Neural progenitor cell (in vitro differentiated cells): ENCODE results near the gene GPHN. TPM values are rescaled to one million over a fixed set of nuclear protein-coding genes. Genes with fewer than 3 reads are reported as not detected.

ENCODE experiments used
- DNase-seq: peaks from one replicate; pipeline ENCODE4 v3.0.0-alpha.2; 2016; ENCODE audit warnings: low spot score
- H2AFZ ChIP-seq: fragments of 200-600 bp; sonication (generic); replicated peaks from 2 replicates; pipeline ENCODE4 v1.6.1; 2016; ENCODE audit warnings: antibody characterized with exemption
- H3F3A ChIP-seq: fragments of 200-600 bp; sonication (generic); 2 replicates; pipeline ENCODE4 v1.6.1; 2016; ENCODE audit warnings: antibody characterized with exemption, low read depth
- H3K27ac ChIP-seq: fragments of 200-600 bp; sonication (generic); 2 replicates; pipeline ENCODE4 v1.5.1; 2016; ENCODE audit warnings: mild to moderate bottlenecking
- H3K27me3 ChIP-seq: fragments of 200-600 bp; sonication (generic); 2 replicates; pipeline ENCODE4 v1.6.1; 2016; ENCODE audit warnings: mild to moderate bottlenecking, moderate library complexity
- H3K36me3 ChIP-seq: fragments of 200-600 bp; sonication (generic); 2 replicates; pipeline ENCODE4 v1.5.1; 2016
- H3K4me1 ChIP-seq: fragments of 200-600 bp; sonication (generic); 2 replicates; pipeline ENCODE4 v1.6.1; 2016; ENCODE audit warnings: mixed run types
- H3K4me2 ChIP-seq: fragments of 200-600 bp; sonication (generic); 2 replicates; pipeline ENCODE4 v1.6.1; 2016
- H3K4me3 ChIP-seq: fragments of 200-600 bp; sonication (generic); 2 replicates; pipeline ENCODE4 v1.5.1; 2016
- H3K79me2 ChIP-seq: fragments of 200-600 bp; sonication (generic); 2 replicates; pipeline ENCODE4 v1.6.1; 2016; ENCODE audit warnings: low read depth
- H3K9ac ChIP-seq: fragments of 200-600 bp; sonication (generic); 2 replicates; pipeline ENCODE4 v1.6.1; 2016
- H3K9me3 ChIP-seq: fragments of 200-600 bp; sonication (generic); 2 replicates; pipeline ENCODE4 v1.5.1; 2016; ENCODE audit warnings: low read depth
- H4K20me1 ChIP-seq: fragments of 200-600 bp; sonication (generic); 2 replicates; pipeline ENCODE4 v1.6.1; 2016; ENCODE audit warnings: low read depth
- H3K27ac Mint-ChIP-seq: 3 replicates; pipeline ENCODE4 v1.8.0; 2021; ENCODE audit warnings: mixed read lengths
- H3K27me3 Mint-ChIP-seq: 2 replicates; pipeline ENCODE4 v1.8.0; 2022; ENCODE audit warnings: low read depth, mild to moderate bottlenecking, inconsistent platforms, moderate library complexity, mixed read lengths; ENCODE audit not compliant: insufficient read depth
- H3K36me3 Mint-ChIP-seq: 3 replicates; pipeline ENCODE4 v1.8.0; 2021; ENCODE audit warnings: mixed read lengths
- H3K4me1 Mint-ChIP-seq: 3 replicates; pipeline ENCODE4 v1.8.0; 2021; ENCODE audit warnings: mixed read lengths
- H3K4me3 Mint-ChIP-seq: 3 replicates; pipeline ENCODE4 v1.8.0; 2021; ENCODE audit warnings: mild to moderate bottlenecking, moderate library complexity, mixed read lengths
- H3K9me3 Mint-ChIP-seq: 3 replicates; pipeline ENCODE4 v1.8.0; 2020; ENCODE audit warnings: mixed read lengths
- CTCF ChIP-seq: fragments of 200-600 bp; sonication (generic); IDR thresholded peaks from 2 replicates; pipeline ENCODE4 v1.5.1; 2017; ENCODE audit warnings: antibody characterized with exemption, mild to moderate bottlenecking
- EZH2 ChIP-seq: fragments of 200-600 bp; sonication (generic); IDR thresholded peaks from 2 replicates; pipeline ENCODE4 v1.6.1; 2017; ENCODE audit warnings: antibody characterized with exemption, mild to moderate bottlenecking, moderate library complexity
- EZH2phosphoT487 ChIP-seq: fragments of 200-600 bp; sonication (generic); IDR thresholded peaks from 2 replicates; pipeline ENCODE4 v1.6.1; 2017; ENCODE audit warnings: antibody characterized with exemption
- total RNA-seq: library from RNA; depleted of rRNA; stranded (reverse); fragments of >200 nt; gene quantifications from 2 replicates; pipeline ENCODE4 v1.2.3, GENCODE V29; 2015; ENCODE audit warnings: low replicate concordance

Gene GPHN
- total RNA-seq, 1 donor from 2014 or later: 42.9 TPM

GRCh38 chr14:66982247-66982646 is 474.3 kb downstream of the GPHN start:
- no peak overlapping the region for H3K27ac Mint-ChIP-seq
- H3K4me2 ChIP-seq: no peak overlapping the region
- H3K27me3 ChIP-seq: no peaks in the 10 kb centered on the region
- H3K79me2 ChIP-seq: no peaks in the 10 kb centered on the region
- no peaks in the 10 kb centered on the region for H3K36me3 Mint-ChIP-seq
- no peaks in the 10 kb centered on the region for H3K36me3 ChIP-seq
- H3K9ac ChIP-seq: no peak overlapping the region
- H3K4me1 ChIP-seq: no peaks in the 10 kb centered on the region
- H3K9me3 Mint-ChIP-seq: no peaks in the 10 kb centered on the region
- H3K9me3 ChIP-seq: no peaks in the 10 kb centered on the region
- no peaks in the 10 kb centered on the region for H3K4me1 Mint-ChIP-seq
- H3K27ac ChIP-seq: no peak overlapping the region
- H3F3A ChIP-seq: no peaks in the 10 kb centered on the region
- H3K4me3 Mint-ChIP-seq: no peak overlapping the region
- no peaks in the 10 kb centered on the region for H3K27me3 Mint-ChIP-seq
- DNase-seq: no peak
- TF ChIP-seq CTCF (no peak), EZH2 (no peak), EZH2phosphoT487 (no peak)
- no peak overlapping the region for H3K4me3 ChIP-seq
- H2AFZ ChIP-seq: no peak overlapping the region
- H4K20me1 ChIP-seq: no peaks in the 10 kb centered on the region

- Histone ChIP-seq H4K20me1 (no peaks in the 10 kb centered on the region), H2AFZ (no peak overlapping the region), H3K4me1 (no peaks in the 10 kb centered on the region), H3K36me3 (no peaks in the 10 kb centered on the region), H3K9ac (no peak overlapping the region), H3K9me3 (no peaks in the 10 kb centered on the region), H3K27me3 (no peaks in the 10 kb centered on the region), H3K79me2 (no peaks in the 10 kb centered on the region), H3K4me2 (no peak overlapping the region), H3K4me3 (no peak overlapping the region), H3K27ac (no peak overlapping the region), H3F3A (no peaks in the 10 kb centered on the region)
- no peaks in the 10 kb centered on the region for H3K4me1 Mint-ChIP-seq
- TF ChIP-seq EZH2phosphoT487: no peak
- no peak for TF ChIP-seq EZH2
- no peak for TF ChIP-seq CTCF
- no peak for DNase-seq
- H3K27me3 Mint-ChIP-seq: no peaks in the 10 kb centered on the region
- H3K4me3 Mint-ChIP-seq: no peak overlapping the region
- no peak overlapping the region for H3K27ac Mint-ChIP-seq
- H3K36me3 Mint-ChIP-seq: no peaks in the 10 kb centered on the region
- no peaks in the 10 kb centered on the region for H3K9me3 Mint-ChIP-seq
These were observed 484.8 kb downstream of the GPHN start for GRCh38 chr14:66992776-66993175.

- Mint-ChIP-seq H3K27ac (no peak overlapping the region), H3K4me1 (no peaks in the 10 kb centered on the region), H3K4me3 (no peak overlapping the region), H3K9me3 (no peaks in the 10 kb centered on the region), H3K27me3 (no peaks in the 10 kb centered on the region), H3K36me3 (no peaks in the 10 kb centered on the region)
- Histone ChIP-seq H2AFZ (no peak overlapping the region), H3K9ac (no peak overlapping the region), H3F3A (no peaks in the 10 kb centered on the region), H3K27ac (no peak overlapping the region), H3K9me3 (no peaks in the 10 kb centered on the region), H3K36me3 (no peaks in the 10 kb centered on the region), H3K27me3 (no peaks in the 10 kb centered on the region), H3K4me1 (no peaks in the 10 kb centered on the region), H3K4me3 (no peak overlapping the region), H3K4me2 (no peak overlapping the region), H4K20me1 (no peaks in the 10 kb centered on the region), H3K79me2 (no peaks in the 10 kb centered on the region)
- no peak for DNase-seq
- no peak for TF ChIP-seq CTCF
- no peak for TF ChIP-seq EZH2
- TF ChIP-seq EZH2phosphoT487: no peak
These were observed 485.6 kb downstream of the GPHN start for GRCh38 chr14:66993512-66993911.
